Activated T-helper 1 cell treated with anti-CD3 and anti-CD28 coated beads, Interleukin-12 subunit alpha, Interleukin-12 subunit beta, Interleukin-2, Interleukin-4 antibody, amounts not matched to agents 30 ng/mL and 10 ng/mL and 1 ng/mL, durations not matched to agents 14 hours and 24 hours and 36 hours (primary cell): ENCODE results near the gene CCSER1. TPM values are rescaled to one million over a fixed set of nuclear protein-coding genes. Genes with fewer than 3 reads are reported as not detected.
"Not testable (repeated sequence)": the region's sequence is repeated elsewhere in the genome, so short reads cannot be mapped to it uniquely, and the experiment has no call there.

Experiments used
- DNase-seq: peaks from one replicate; pipeline ENCODE4 v3.0.0; 2021; ENCODE audit warnings: low spot score
- H3K27ac Mint-ChIP-seq: one replicate; pipeline ENCODE4 v1.8.0; 2021; ENCODE audit warnings: mild to moderate bottlenecking, mixed read lengths
- H3K27me3 Mint-ChIP-seq: one replicate; pipeline ENCODE4 v1.8.0; 2022; ENCODE audit warnings: mild to moderate bottlenecking, moderate library complexity, mixed read lengths; ENCODE audit not compliant: insufficient read depth
- H3K36me3 Mint-ChIP-seq: one replicate; pipeline ENCODE4 v1.8.0; 2021; ENCODE audit warnings: low read depth, mixed read lengths
- H3K4me1 Mint-ChIP-seq: one replicate; pipeline ENCODE4 v1.8.0; 2021; ENCODE audit warnings: low read depth, mixed read lengths
- H3K4me3 Mint-ChIP-seq: one replicate; pipeline ENCODE4 v1.8.0; 2021; ENCODE audit warnings: mild to moderate bottlenecking, moderate library complexity, mixed read lengths
- H3K9me3 Mint-ChIP-seq: one replicate; pipeline ENCODE4 v1.8.0; 2021; ENCODE audit warnings: mixed read lengths
- intact Hi-C: fragments of 100-400 bp; cut with micrococcal nuclease; formaldehyde crosslinking; loops from one replicate; pipeline ENCODE4 v1.15.1; 2024
- total RNA-seq: library from RNA; stranded (reverse); gene quantifications from 2 replicates; pipeline ENCODE4 v1.2.3, GENCODE V29; 2022

Gene CCSER1
- total RNA-seq, 1 donor from 2014 or later: not detected

DNA sequence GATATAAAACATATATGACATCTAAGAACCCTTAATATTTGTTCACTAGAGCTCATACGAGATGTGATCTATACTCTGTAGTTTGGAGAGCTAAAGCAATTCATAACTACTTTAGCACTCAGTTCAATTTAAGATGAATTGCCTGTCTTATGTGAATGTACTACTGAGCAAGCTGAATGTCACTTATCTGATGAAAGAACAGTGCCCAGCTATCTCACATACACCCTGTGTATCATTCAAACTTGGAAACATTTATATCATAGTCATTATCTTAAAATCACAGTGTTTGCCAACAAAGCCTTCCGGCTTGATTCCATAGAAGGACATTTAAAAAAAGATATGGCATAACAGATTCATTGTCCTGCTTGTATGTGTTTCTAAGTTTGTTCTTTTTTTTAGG, 639.6 kb downstream of the CCSER1 start:
- Mint-ChIP-seq H3K4me3 (no peak overlapping the region), H3K36me3 (no peaks in the 10 kb centered on the region), H3K27me3 (no peaks in the 10 kb centered on the region), H3K9me3 (no peaks in the 10 kb centered on the region), H3K27ac (no peak overlapping the region), H3K4me1 (no peaks in the 10 kb centered on the region)
- intact Hi-C loops: no loop called here
- DNase-seq: no peak

DNA sequence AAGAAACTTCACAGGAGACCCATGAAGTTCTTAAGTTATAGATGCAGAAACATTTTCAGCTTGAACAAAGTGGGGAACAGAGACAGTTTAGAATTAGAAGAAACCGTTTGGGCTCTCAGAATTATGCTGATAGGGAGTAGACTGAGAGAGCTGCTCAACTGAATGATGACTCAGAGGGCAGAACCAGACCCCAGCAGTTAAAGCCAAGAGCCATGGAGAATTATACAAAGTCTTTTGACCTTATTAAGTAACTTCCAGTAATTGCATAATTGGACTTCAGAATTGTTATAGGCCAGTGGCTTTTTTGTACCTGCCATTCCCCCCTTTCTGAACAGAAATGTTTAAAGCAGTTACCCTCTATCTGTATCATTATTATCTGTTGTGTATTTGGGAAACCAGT, 642.1 kb downstream of the CCSER1 start:
- no peak overlapping the region for H3K4me3 Mint-ChIP-seq
- no peaks in the 10 kb centered on the region for H3K36me3 Mint-ChIP-seq
- H3K4me1 Mint-ChIP-seq: no peaks in the 10 kb centered on the region
- H3K27me3 Mint-ChIP-seq: no peaks in the 10 kb centered on the region
- no peaks in the 10 kb centered on the region for H3K9me3 Mint-ChIP-seq
- DNase-seq: no peak
- H3K27ac Mint-ChIP-seq: no peak overlapping the region
- intact Hi-C loops: no loop called here

DNA sequence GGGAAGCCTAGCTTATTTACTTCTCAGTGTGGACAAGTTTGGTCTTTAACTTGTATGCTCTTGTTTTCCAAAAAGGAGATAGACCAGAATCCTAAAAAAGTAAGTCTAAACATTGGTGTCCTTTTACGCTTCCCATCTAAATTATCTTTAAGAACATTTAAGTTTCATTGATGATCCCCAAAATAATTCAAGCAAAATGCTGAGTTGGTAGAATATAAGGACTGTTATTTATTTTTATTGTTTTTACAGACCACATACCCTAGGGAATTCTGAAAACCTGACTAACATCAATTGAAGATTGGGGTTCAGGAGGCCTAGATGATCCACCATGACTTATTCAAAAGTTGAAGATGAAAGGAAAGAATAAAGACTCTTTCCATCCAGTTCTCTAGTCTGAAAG, 653.0 kb downstream of the CCSER1 start:
- H3K27me3 Mint-ChIP-seq: no peaks in the 10 kb centered on the region
- no peak for DNase-seq
- intact Hi-C loops: no loop called here

DNA sequence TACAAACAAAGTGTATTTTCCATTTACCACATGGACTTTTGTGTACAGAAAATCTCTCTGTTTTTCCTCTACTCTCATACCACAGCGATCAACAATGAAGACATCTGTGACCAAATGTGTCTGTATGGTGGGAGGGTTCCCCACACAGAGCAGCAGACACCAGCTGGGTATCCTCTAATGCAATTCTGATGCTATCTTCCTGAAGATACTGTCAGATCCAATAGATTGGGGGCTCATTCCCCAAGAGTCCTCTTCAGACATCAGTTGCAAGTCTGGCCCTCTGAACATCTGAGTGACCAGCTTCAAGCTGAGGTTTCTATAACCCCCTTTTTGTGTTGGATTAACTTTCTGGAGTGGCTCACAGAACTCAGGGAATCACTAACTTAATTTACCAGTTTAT, 659.4 kb downstream of the CCSER1 start:
- H3K9me3 Mint-ChIP-seq: no peaks in the 10 kb centered on the region
- no peaks in the 10 kb centered on the region for H3K4me1 Mint-ChIP-seq
- intact Hi-C loops: no loop called here
- DNase-seq: no peak
- no peaks in the 10 kb centered on the region for H3K36me3 Mint-ChIP-seq
- H3K27ac Mint-ChIP-seq: no peak overlapping the region
- H3K27me3 Mint-ChIP-seq: no peaks in the 10 kb centered on the region
- no peak overlapping the region for H3K4me3 Mint-ChIP-seq

More for the DNA sequence above, 653.0 kb downstream of the CCSER1 start:
- Mint-ChIP-seq H3K27ac (no peak overlapping the region), H3K9me3 (no peaks in the 10 kb centered on the region), H3K4me3 (no peak overlapping the region), H3K36me3 (no peaks in the 10 kb centered on the region), H3K4me1 (no peaks in the 10 kb centered on the region)

DNA sequence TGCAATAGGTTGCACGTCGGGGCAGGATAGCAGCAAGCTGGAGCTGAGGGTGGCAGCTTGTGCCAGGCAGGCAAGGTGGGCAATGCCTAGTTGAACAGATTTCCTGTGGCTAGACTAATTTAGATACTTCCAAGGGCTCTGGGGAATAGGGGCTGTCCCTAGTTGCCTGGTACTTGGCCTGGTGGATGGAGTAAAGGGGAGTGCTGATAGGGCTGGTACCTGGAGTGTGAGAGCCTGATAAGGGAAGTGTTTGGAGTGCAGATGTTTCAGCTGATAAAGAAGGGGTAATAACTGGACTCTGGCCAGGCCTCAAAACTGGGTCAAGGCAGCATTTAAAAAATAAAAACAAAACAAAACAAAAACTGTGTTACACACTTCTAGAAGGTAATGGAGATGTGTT, 665.5 kb downstream of the CCSER1 start:
- DNase-seq: no peak
- intact Hi-C loops: no loop called here
- Mint-ChIP-seq H3K27me3 (no peaks in the 10 kb centered on the region), H3K9me3 (peaks cover 14% of the 10 kb centered on the region), H3K4me3 (no peak overlapping the region), H3K27ac (no peak overlapping the region), H3K36me3 (no peaks in the 10 kb centered on the region), H3K4me1 (no peaks in the 10 kb centered on the region)

DNA sequence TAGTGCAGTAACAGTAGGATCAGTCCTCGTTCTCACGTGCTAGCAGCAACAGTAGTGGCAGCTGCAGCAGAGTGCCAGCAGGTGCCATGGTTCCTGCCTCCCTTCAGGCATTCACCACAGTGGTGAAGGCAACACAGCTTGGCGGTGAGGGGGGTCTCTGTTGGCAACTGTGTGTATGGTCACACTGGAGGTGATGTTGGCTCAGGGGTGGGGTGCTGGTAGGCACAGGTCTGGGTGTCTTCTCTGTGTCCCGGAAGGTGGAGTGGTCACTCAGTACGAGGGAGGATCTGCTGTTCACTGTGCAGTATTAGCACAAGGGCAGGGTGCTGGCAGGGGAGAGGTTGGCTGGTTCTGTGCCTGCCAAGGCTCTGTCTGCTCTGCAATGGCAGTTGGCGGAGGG, 671.8 kb downstream of the CCSER1 start:
- Mint-ChIP-seq H3K9me3 (peaks cover 19% of the 10 kb centered on the region), H3K4me3 (no peak overlapping the region), H3K27me3 (no peaks in the 10 kb centered on the region), H3K36me3 (no peaks in the 10 kb centered on the region), H3K27ac (no peak overlapping the region), H3K4me1 (no peaks in the 10 kb centered on the region)
- intact Hi-C loops: no loop called here
- no peak for DNase-seq

DNA sequence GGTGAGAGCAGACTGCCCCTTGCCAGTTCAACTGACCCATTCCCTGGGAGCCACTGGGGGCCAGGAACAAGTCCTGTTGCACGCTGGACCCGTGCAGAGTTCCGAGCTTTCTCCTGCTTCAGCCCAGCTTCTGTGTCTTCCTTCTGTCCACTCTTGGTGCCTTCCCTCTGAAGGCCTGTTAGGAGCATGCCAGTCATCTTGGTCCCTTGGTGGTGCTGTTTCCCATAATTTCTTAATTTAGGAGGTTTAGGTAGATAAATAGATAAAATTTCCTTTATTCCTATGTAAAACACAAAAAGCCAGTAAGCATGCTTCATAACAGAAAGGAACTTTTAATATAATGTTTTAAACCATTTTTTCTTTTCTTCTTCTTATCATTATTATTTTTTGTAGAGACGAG, 672.7 kb downstream of the CCSER1 start:
- Mint-ChIP-seq H3K36me3 (no peaks in the 10 kb centered on the region), H3K27ac (no peak overlapping the region), H3K4me1 (no peaks in the 10 kb centered on the region), H3K4me3 (no peak overlapping the region), H3K27me3 (no peaks in the 10 kb centered on the region), H3K9me3 (peaks cover 19% of the 10 kb centered on the region)
- DNase-seq: no peak
- intact Hi-C loops: no loop called here

DNA sequence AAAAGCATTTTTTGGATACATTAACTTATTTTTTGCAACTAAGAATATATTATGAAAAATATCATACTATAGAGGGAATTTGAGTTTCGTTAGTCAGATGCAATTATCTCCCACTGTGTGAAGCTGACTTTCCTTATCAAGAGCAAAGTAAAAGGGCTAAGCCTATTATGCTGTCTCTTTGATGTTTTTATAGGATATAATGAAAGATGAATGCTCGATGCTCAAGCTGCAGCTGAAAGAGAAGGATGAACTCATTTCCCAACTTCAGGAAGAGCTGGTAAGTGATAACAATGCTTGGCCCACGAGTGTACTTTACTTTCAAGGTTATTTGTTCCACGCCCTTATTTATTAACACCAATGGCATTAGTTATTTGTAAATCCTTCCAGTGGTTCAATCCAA, 688.4 kb downstream of the CCSER1 start:
- Mint-ChIP-seq H3K27me3 (no peaks in the 10 kb centered on the region), H3K27ac (no peak overlapping the region), H3K36me3 (no peaks in the 10 kb centered on the region), H3K9me3 (peaks cover 20% of the 10 kb centered on the region), H3K4me1 (no peaks in the 10 kb centered on the region), H3K4me3 (no peak overlapping the region)
- DNase-seq: no peak
- intact Hi-C loops: no loop called here

DNA sequence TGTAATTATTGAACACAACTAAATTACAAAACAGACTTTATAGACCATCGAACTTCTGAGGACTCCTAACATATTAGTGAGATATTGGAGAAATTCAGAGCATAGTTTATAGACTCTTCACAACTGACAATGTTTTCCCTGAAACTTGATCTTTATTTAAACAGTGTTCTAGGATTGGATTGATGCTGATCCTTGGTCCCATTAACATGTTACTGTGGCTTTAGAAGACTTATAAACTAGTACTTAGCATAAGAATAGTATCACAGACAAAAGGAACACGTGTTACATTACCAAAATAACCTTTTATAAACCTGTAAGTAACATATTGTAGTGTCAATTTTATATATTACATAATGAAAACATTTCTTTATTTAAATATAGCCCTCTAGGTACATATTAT, 689.6 kb downstream of the CCSER1 start:
- DNase-seq: no peak
- no peak overlapping the region for H3K4me3 Mint-ChIP-seq
- H3K27me3 Mint-ChIP-seq: no peaks in the 10 kb centered on the region
- intact Hi-C loops: no loop called here
- no peaks in the 10 kb centered on the region for H3K36me3 Mint-ChIP-seq
- H3K4me1 Mint-ChIP-seq: no peaks in the 10 kb centered on the region
- peaks cover 13% of the 10 kb centered on the region for H3K9me3 Mint-ChIP-seq
- no peak overlapping the region for H3K27ac Mint-ChIP-seq

DNA sequence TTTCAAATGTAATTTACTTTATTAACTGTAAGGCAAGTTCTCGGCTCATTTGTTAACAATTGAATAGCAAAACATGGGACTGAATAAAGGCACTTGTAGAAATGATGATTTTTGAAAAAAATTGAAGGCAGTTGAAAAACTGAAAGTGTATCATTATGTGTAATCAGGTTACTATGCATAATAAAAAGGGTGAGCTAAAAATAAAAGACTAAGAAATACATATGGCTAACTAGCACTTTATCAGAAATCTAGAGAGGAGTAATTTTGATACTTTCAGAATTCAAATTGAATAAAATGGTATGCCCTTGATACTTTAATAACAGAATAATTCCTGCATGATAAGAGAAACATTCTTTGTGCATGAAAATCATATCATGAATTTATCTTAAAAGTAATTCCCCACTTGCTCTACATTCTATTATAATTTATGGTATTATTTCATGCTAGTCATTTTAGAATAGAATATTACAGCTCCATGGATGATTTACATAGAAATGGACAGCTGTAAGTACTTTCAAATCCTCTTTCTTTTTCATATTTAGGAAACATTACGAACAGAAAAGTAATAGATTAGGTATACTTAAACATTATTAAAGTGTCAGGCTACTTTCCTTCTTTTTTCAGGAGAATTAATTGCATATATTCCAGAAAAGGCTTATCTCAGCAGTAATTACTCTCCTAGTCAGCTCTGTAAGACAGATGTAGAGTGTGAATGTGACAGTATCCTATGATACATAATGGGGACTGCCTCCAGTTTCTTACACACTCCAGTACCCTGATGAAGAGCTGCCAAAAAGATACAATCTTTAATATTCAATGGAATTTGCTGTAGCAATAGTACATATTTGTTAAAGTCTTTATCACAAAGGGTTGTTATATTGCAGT, 697.3 kb downstream of the CCSER1 start:
- Mint-ChIP-seq H3K4me3 (no peak overlapping the region), H3K27ac (no peak overlapping the region), H3K9me3 (peaks cover 4% of the 10 kb centered on the region), H3K4me1 (no peaks in the 10 kb centered on the region), H3K27me3 (no peaks in the 10 kb centered on the region), H3K36me3 (no peaks in the 10 kb centered on the region)
- DNase-seq: no peak
- intact Hi-C loops: no loop called here

DNA sequence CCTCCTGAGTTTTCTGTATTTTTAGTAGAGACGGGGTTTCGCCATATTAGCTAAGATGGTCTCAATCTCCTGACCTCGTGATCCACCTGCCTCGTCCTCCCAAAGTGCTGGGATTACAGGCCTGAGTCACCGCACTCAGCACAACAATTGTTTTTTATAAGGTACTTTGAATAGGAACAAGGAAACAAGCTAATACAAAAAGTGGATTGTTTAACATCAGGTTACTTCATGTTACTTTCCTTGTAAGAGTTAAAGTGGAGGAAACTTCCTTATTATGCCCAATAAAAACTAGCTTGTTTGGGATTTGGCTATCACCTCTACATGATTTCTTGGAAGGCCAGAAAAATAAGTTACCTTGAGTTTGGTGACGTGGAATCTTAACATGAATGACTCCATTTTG, 698.7 kb downstream of the CCSER1 start:
- Mint-ChIP-seq H3K36me3 (no peaks in the 10 kb centered on the region), H3K27ac (no peak overlapping the region), H3K4me1 (no peaks in the 10 kb centered on the region), H3K4me3 (no peak overlapping the region), H3K27me3 (no peaks in the 10 kb centered on the region), H3K9me3 (peaks cover 4% of the 10 kb centered on the region)
- intact Hi-C loops: no loop called here
- DNase-seq: no peak

DNA sequence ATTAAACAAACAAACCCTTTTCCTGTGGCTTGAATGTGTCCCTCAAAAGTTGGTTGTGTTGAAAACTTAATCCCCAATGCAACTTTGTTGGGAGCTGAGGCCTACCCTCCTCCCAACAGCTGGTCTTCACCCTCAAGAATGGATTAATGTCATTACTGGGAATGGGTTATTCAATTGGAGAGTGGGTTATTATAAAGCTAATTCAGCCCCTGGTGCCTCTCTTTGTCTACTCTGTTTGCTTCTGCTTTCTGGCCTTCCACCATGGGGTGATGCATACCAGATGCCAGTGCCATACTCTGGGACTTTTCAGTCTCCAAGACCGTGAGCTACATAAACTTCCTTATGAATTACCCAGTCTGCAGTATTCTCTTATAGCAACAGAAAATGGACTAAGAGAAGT, 706.5 kb downstream of the CCSER1 start:
- Mint-ChIP-seq H3K36me3 (no peaks in the 10 kb centered on the region), H3K4me3 (no peak overlapping the region), H3K4me1 (no peaks in the 10 kb centered on the region), H3K27ac (no peak overlapping the region), H3K9me3 (no peaks in the 10 kb centered on the region), H3K27me3 (no peaks in the 10 kb centered on the region)
- no peak for DNase-seq
- intact Hi-C loops: no loop called here

DNA sequence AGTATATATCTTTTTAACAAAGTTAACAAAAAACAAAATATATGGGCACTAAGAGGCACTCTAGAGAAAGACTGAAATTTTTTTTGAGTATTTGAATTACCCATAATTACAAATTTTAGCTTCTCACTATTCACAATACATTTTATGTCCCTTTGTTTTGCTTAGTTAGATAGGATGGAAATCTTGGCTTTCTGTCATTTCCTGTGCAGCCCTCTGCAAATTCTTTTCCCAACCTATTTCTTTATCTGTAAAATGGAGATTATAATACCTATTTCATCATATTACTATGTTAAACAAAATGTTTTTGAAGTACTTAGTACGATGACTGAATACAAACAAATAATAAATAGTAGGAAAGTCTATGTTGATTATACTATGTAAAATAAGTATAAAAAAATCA, 710.0 kb downstream of the CCSER1 start:
- intact Hi-C loops: no loop called here
- no peak for DNase-seq
- H3K9me3 Mint-ChIP-seq: no peaks in the 10 kb centered on the region
- H3K27me3 Mint-ChIP-seq: no peaks in the 10 kb centered on the region
- no peak overlapping the region for H3K4me3 Mint-ChIP-seq
- no peak overlapping the region for H3K27ac Mint-ChIP-seq
- no peaks in the 10 kb centered on the region for H3K36me3 Mint-ChIP-seq
- H3K4me1 Mint-ChIP-seq: no peaks in the 10 kb centered on the region

DNA sequence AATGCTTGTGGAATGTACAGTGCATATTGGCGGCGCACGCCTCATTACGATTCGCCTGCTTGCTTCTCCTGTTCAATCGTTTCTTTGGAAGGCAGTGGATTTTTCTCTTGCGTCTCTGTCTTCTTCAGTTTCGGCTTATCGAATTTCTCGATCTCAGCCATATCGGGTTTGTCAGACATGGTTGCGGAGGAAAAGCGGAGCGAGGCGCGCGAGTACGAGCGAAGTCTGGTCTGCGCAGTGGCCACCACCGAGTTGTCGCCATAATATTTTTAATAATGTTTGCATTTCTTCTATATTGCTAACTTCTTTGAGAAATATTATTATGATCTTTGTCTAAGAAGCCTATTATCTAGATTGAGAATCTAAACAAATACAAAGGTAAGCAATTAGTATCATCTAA, 711.7 kb downstream of the CCSER1 start:
- H3K27me3 Mint-ChIP-seq, intact Hi-C loops, H3K27ac Mint-ChIP-seq, H3K4me3 Mint-ChIP-seq, DNase-seq, H3K4me1 Mint-ChIP-seq, H3K9me3 Mint-ChIP-seq, H3K36me3 Mint-ChIP-seq: not testable (repeated sequence)
